Measurements from ENCODE around the gene PRR20G.
"Not testable (repeated sequence)": the region's sequence is repeated elsewhere in the genome, so short reads cannot be mapped to it uniquely, and the experiment has no call there.

Gene PRR20G

GRCh38 chr3:127312818-127313217 lies 25.0 kb upstream of the PRR20G start:
- TF ChIP-seq, protein P1, sequence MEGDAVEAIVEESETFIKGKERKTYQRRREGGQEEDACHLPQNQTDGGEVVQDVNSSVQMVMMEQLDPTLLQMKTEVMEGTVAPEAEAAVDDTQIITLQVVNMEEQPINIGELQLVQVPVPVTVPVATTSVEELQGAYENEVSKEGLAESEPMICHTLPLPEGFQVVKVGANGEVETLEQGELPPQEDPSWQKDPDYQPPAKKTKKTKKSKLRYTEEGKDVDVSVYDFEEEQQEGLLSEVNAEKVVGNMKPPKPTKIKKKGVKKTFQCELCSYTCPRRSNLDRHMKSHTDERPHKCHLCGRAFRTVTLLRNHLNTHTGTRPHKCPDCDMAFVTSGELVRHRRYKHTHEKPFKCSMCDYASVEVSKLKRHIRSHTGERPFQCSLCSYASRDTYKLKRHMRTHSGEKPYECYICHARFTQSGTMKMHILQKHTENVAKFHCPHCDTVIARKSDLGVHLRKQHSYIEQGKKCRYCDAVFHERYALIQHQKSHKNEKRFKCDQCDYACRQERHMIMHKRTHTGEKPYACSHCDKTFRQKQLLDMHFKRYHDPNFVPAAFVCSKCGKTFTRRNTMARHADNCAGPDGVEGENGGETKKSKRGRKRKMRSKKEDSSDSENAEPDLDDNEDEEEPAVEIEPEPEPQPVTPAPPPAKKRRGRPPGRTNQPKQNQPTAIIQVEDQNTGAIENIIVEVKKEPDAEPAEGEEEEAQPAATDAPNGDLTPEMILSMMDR (IDR thresholded peaks at IDR 0.05; ENCODE audit: insufficient read depth, low read depth, low read length, missing control alignments), result no peak
- no peak overlapping the region for H3K4me3 ChIP-seq (ENCODE audit: low read length)
- DNase-seq (ENCODE audit: low read depth), result no peak

DNA sequence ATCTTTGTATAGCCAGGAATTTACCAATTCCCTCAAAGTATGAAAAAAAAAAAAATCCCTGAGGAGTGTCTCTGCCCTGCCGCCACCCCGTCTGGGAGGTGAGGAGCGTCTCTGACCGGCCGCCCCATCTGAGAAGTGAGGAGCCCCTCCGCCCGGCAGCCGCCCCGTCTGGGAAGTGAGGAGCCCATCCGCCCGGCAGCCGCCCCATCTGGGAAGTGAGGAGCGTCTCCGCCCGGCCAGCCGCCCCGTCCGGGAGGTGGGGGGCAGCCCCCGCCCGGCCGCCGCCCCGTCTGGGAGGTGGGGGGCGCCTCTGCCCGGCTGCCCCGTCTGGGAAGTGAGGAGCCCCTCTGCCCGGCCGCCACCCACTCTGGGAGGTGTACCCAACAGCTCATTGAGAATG lies 21.0 kb upstream of the PRR20G start:
- H3K4me3 ChIP-seq (ENCODE audit: low read length); DNase-seq (ENCODE audit: low read depth): not testable (repeated sequence)

- TF ChIP-seq, protein P1 (IDR thresholded peaks at IDR 0.05; ENCODE audit: insufficient read depth, low read depth, low read length, missing control alignments), result no peak
- no peak overlapping the region for H3K4me3 ChIP-seq (ENCODE audit: low read length)
- DNase-seq (ENCODE audit: low read depth), result no peak
Measured at GRCh38 chr3:127307916-127308315, 20.1 kb upstream of the PRR20G start.

DNA sequence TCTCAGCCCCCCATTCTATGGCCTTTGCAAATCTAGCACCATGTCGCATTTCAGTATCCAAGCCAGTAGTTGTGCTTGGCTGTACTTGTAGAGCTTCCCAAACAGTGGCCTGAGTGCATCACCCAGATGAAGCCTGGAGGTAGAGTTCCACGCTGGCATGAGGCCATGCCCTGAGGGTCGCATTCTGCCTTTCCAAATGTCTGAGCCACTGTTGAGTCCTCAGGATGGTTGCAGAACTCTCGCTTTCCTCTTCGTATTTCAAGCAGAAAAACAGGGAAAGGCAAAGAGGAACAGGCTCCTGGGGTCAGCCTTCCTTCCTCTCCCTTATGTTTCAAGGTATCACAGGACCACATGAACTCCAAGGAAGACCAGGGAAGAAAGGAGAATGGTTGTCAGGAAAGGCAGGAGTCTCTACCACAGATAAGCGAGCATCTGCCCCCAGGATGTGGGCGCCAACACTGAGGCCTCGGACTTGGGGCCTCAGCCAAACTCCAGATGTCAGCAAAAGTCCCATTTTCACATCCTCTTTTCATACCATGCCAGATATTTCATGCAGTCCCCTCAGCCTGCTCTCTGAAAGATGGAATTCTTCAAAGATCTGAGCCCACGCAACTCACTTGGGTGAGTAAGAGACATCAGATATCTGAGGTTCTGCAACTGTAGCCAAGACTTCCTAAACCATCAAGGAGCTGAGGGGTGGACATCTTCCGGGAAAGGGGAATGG lies 19.4 kb upstream of the PRR20G start:
- H3K4me3 ChIP-seq (ENCODE audit: low read length), result no peak overlapping the region
- TF ChIP-seq, protein P1 (IDR thresholded peaks at IDR 0.05; ENCODE audit: insufficient read depth, low read depth, low read length, missing control alignments), result no peak
- DNase-seq (ENCODE audit: low read depth), result no peak

- no peak for DNase-seq (ENCODE audit: low read depth)
- no peak overlapping the region for H3K4me3 ChIP-seq (ENCODE audit: low read length)
- TF ChIP-seq, protein P1 (IDR thresholded peaks at IDR 0.05; ENCODE audit: insufficient read depth, low read depth, low read length, missing control alignments), result no peak
Measured at GRCh38 chr3:127306361-127307111, 18.7 kb upstream of the PRR20G start.

GRCh38 chr3:127305499-127306060 lies 17.7 kb upstream of the PRR20G start:
- DNase-seq (ENCODE audit: low read depth), result no peak
- no peak overlapping the region for H3K4me3 ChIP-seq (ENCODE audit: low read length)
- TF ChIP-seq, protein P1 (IDR thresholded peaks at IDR 0.05; ENCODE audit: insufficient read depth, low read depth, low read length, missing control alignments), result no peak

DNA sequence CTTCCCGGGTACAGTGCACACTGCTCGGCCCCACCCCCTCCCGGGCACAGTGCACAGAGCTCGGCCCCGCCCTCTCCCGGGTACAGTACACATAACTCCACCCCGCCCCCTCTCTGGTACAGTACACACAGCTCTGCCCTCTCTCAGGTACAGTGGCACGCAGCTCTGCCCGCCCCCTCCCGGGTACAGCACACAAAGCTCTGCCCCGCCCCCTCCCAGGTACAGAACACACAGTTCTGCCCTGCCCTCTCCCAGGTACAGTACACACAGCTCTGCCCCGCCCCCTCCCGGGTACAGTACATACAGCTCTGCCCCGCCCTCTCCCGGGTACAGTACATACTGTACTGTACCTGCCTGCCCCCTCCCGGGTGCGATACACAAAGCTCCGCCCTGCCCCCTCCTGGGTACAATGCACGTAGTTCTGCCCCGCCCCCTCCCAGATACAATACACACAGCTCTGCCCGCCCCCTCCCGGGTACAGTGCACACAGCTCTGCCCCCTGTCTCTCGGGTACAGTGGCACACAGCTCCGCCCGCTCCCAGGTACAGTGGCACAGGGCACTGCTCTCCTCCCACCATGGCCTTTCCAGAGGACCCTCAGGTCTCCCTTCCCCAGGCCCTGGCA lies 16.4 kb upstream of the PRR20G start:
- peak; percentile 74 for DNase-seq (ENCODE audit: low read depth)
- no peak overlapping the region for H3K4me3 ChIP-seq (ENCODE audit: low read length)
- TF ChIP-seq, protein P1 (IDR thresholded peaks at IDR 0.05; ENCODE audit: insufficient read depth, low read depth, low read length, missing control alignments), result no peak

Measured in epithelial cell of esophagus (primary cell).